Stimulated activated CD4-positive, alpha-beta T cell treated with anti-CD3 and anti-CD28 coated beads, Interleukin-12 subunit alpha, Interleukin-12 subunit beta, amount 100 ng/mL, for 4 hours (primary cell): Measurements from ENCODE around the gene SEC22A.
"Not testable (repeated sequence)": the region's sequence is repeated elsewhere in the genome, so short reads cannot be mapped to it uniquely, and the experiment has no call there.

ENCODE experiments used
- DNase-seq: peaks from one replicate; pipeline ENCODE4 v3.0.0-alpha.2; 2020

Gene SEC22A

GRCh38 chr3:123186695-123187094, 15.0 kb upstream of the SEC22A start:
- no peak for DNase-seq

GRCh38 chr3:123188058-123188457, 13.7 kb upstream of the SEC22A start:
- DNase-seq, result no peak

DNA sequence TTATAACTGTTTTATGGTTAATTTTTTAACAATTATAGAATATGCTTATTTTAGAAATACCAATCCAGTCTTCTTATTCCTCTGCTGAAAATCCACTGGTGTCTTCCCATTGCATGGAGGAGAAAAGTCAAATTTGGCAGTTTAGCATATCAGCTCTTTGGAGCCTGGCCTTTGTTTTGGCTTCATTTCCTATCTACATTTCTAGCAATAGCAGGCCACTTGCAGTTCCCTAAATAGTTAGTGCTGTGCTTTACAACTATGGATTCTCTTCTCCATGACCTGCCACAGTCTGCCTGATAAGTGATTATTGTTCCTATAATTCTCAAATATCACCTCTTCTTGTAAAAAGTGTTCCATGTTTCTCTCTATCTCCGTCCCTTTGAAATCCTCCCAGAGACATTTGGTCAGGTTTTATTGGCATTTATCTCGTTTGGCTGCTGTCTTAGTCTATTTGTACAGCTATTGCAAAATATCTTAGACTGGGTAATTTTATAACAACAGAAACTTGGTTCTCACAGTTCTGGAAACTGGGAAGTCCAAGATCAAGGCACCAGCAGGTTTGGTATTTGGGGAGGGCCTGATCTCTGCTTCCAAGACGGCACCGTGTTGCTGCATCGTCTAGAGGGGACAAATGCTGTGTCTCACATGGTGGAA, 8.2 kb upstream of the SEC22A start:
- DNase-seq, result no peak

GRCh38 chr3:123194552-123194951, 7.2 kb upstream of the SEC22A start:
- DNase-seq, result no peak

- no peak for DNase-seq
Observed at GRCh38 chr3:123198372-123198771, 3.4 kb upstream of the SEC22A start.

DNA sequence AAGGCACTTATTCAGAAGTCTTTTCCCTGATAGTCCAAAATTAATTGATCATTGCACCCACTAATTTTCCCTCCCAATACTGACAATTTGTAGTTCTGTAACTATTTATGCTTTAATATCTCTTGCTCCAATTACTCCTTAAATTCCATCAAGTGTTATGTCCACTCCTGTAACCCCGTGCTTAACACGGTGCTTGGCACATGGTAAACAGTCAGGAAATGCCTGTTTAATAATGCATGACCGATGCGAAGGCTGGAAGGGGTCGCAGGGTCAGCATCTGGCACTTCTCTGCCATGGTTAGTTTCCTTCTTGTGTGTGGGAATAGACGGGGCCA, 553 bp upstream of the SEC22A start:
- DNase-seq, result no peak

DNA sequence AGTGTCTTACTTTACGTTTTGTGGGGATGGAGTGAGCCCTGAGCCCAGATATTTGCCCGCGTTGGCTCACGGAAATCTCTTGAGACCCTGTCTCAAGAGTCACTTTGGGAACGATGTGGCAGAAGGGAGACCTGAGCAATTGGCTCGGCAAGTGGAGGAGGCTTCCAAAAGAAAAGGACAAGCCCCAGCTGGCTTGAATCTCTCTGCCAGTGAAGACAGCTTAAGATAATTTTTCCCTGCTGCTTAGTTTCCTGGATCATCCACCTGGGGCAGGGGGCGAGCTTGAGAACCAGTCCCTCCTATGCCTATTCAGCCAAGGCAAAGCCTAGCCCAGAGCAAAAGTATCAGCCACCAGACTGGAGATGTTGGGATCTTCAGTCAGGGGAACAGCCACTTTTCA, 708 bp downstream of the SEC22A start:
- DNase-seq, result no peak

DNA sequence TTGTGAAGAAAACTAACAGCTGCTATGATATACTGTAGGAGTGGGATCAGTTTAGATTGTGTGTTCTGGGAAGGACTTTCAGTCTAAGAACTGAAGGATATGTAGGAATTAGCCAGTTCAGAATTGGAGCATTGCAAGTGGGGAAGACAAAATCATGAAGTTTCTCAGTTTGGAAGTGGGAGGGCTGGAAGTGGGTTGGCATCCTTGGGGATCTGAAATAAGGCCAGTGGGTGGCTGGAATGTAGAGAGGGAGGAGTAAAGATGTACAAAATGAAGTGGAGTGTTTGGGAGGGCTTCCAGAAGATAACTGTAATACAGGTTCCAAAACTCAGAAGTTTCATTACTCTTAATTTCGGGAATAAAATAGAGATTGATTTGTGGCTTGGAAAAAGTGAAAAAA, 17.2 kb downstream of the SEC22A start:
- no peak for DNase-seq

DNA sequence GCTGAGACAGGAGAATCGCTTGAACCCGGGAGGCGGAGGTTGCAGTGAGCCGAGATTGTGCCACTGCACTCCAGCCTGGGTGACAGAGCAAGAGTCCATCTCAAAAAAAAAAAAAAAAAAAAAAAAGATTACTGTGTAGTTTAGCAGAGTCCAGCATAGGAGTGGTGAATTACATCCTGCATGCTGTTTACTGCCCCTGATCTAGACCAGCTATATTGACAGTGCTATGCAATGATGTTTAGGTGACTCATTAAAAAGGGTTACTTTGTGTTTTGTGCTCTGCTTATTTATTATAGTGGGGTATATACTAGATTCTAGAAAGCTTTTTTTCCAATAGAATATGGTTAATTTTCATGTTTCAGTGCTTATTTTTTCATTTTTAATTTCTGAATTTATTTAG, 19.6 kb downstream of the SEC22A start:
- not testable (repeated sequence) for DNase-seq

DNA sequence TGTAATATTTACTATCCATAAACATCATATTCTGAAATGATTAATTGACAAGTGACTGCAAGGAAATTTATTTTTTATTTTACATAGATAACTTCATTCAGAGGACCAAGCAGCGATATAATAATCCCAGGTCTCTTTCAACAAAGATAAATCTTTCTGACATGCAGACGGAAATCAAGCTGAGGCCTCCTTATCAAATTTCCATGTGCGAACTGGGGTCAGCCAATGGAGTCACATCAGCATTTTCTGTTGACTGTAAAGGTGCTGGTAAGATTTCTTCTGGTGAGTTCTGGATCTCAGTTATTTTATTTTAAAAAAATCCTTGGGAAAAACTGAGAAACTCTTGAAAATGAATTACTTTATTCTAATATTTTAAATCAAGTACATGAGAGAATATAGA, 23.3 kb downstream of the SEC22A start:
- DNase-seq, result no peak

DNA sequence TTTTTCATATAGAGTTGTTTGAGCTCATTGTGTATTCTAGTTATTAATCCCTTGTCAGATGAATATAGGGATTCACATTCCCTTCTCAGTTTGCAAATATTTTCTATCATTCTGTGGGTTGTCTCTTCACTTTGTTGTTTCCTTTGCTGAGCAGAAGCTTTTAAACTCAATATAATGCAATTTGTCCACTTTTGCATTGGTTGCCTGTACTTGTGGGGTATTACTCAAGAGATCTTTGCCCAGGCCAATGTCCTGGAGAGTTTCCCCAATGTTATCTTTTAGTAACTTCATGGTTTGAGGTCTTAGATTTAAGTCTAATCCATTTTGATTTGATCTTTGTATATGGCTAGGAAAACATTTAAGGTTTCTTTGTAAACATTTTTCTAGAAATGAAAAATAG, 24.8 kb downstream of the SEC22A start:
- DNase-seq, result no peak

GRCh38 chr3:123229145-123229544, 27.4 kb downstream of the SEC22A start:
- DNase-seq, result no peak

- DNase-seq, result no peak
Observed at GRCh38 chr3:123236902-123237301, 35.2 kb downstream of the SEC22A start.

DNA sequence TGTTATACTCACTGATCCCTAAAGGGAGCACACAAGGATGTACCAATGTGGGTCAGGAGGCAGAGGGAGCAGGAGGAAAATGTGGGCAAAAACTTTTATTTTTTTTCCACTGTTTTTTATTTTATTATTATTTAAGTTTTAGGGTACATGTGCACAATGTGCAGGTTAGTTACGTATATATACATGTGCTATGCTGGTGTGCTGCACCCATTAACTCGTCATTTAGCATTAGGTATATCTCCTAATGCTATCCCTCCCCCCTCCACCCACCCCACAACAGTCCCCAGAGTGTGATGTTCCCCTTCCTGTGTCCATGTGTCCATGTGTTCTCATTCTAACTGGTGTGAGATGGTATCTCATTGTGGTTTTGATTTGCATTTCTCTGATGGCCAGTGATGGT, 37.4 kb downstream of the SEC22A start:
- DNase-seq, result not testable (repeated sequence)

GRCh38 chr3:123239756-123240155, 38.0 kb downstream of the SEC22A start:
- no peak for DNase-seq

GRCh38 chr3:123244128-123244527, 42.4 kb downstream of the SEC22A start:
- peak; percentile 11 for DNase-seq

DNA sequence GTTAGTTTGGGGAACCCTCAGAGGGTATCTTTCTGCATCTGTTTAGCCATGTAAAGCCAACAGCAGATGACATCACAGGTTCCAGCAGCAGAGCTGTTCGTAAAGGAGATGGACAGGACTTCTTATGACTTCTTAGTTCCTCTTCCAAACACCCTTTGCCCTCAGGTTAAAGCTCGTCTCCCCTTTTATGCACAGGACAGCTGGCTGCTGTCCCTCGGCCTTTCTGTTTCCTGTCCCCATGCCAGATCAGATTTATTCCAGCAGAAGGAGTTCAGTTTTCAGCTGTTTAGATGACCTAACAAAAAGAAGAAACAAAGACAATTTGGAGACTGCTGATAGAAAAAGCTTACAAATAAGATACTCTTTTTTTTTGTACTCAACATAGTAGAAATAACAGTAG, 45.1 kb downstream of the SEC22A start:
- DNase-seq, result no peak

- no peak for DNase-seq
Observed at GRCh38 chr3:123256256-123256655, 54.5 kb downstream of the SEC22A start.

GRCh38 chr3:123258359-123258758, 56.6 kb downstream of the SEC22A start:
- no peak for DNase-seq

- DNase-seq, result no peak
Observed at GRCh38 chr3:123258811-123259420, 57.2 kb downstream of the SEC22A start.

DNA sequence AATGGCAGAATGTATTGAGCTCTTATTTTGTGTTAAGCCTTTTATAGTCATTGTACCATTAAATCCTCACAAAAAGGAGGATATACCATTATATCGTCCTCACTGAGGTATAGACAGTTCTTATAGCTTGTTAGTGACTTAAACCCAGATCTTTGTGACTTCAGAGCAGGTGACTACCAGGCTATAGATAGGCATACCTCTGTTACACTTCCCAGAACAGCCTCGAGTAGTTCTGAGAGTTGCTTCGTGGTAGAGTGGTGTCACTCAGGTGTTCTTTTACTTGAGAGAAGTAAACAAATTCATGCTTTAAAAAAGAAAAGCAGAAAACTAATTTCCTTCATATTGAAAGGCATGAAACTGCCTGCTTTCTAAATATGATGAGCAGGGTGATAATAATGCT, 59.9 kb downstream of the SEC22A start:
- no peak for DNase-seq

GRCh38 chr3:123262226-123262625, 60.5 kb downstream of the SEC22A start:
- DNase-seq, result no peak

DNA sequence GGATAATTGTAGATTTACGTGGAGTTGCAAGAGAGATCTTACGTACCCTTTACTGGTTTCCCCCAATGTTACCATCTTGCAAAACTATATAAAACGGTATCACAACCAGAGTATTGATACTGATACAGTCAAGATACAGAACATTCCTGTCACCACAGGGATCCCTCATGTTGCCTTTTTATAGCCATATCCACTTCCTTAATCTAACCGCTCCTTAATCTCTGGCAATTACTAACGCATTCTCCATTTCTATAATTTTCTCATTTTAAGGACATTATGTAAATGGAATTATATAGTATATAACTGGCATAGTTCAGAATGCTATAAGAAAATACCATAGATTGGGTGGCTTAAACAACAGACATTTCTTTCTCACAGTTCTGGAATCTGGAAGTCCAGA, 61.1 kb downstream of the SEC22A start:
- no peak for DNase-seq

- DNase-seq, result no peak
Observed at GRCh38 chr3:123263941-123264340, 62.2 kb downstream of the SEC22A start.

GRCh38 chr3:123267821-123268220, 66.1 kb downstream of the SEC22A start:
- DNase-seq, result no peak
